DND-41 (cell line): ENCODE results near the gene AKT3.
"Not testable (repeated sequence)": the region's sequence is repeated elsewhere in the genome, so short reads cannot be mapped to it uniquely, and the experiment has no call there.

ENCODE experiments used
- ATAC-seq: fragments of 200-7000 bp; cut with Tn5 transposase; 3 replicates; pipeline ENCODE4 v1.9.1; 2021; ENCODE audit warnings: low read depth; ENCODE audit not compliant: insufficient read depth
- DNase-seq: peaks from one replicate; pipeline ENCODE4 v3.0.0-alpha.2; 2020
- H2AFZ ChIP-seq: 2 replicates; pipeline ENCODE4 v1.6.0; 2012; ENCODE audit warnings: low read depth, low read length
- H3K27ac ChIP-seq: 2 replicates; pipeline ENCODE4 v1.5.1; 2012; ENCODE audit warnings: low read length, inconsistent platforms
- H3K27me3 ChIP-seq: fragments of 200-600 bp; sonication (generic); 2 replicates; pipeline ENCODE4 v1.6.0; 2012; ENCODE audit warnings: low read length, mild to moderate bottlenecking, inconsistent platforms; ENCODE audit not compliant: insufficient read depth, poor library complexity
- H3K36me3 ChIP-seq: 2 replicates; pipeline ENCODE4 v1.5.1; 2012; ENCODE audit warnings: low read length, inconsistent platforms; ENCODE audit not compliant: insufficient read depth
- H3K4me1 ChIP-seq: 2 replicates; pipeline ENCODE4 v1.5.1; 2012; ENCODE audit warnings: mild to moderate bottlenecking, low read length; ENCODE audit not compliant: insufficient read depth
- H3K4me2 ChIP-seq: 2 replicates; pipeline ENCODE4 v1.6.0; 2012; ENCODE audit warnings: mild to moderate bottlenecking, moderate library complexity, low read length, inconsistent platforms; ENCODE audit not compliant: insufficient read depth
- H3K4me3 ChIP-seq, 2 experiments: fragments of 200-600 bp in 1 of 2; shearing (Covaris generic) in 1 of 2; 2 replicates each; pipeline ENCODE4 v1.5.1; 2012 to 2016; ENCODE audit warnings: inconsistent platforms in 2 of 2, low read length in 2 of 2, mild to moderate bottlenecking in 2 of 2, low read depth in 1 of 2, moderate library complexity in 1 of 2
- H3K79me2 ChIP-seq: 2 replicates; pipeline ENCODE4 v1.6.0; 2012; ENCODE audit warnings: low read length, inconsistent platforms; ENCODE audit not compliant: insufficient read depth
- H3K9ac ChIP-seq: 2 replicates; pipeline ENCODE4 v1.6.0; 2012; ENCODE audit warnings: low read depth, mild to moderate bottlenecking, inconsistent platforms, low read length, moderate library complexity
- H3K9me3 ChIP-seq: 2 replicates; pipeline ENCODE4 v1.5.1; 2012; ENCODE audit warnings: low read length, moderate library complexity, mild to moderate bottlenecking, inconsistent platforms; ENCODE audit not compliant: insufficient read depth, severe bottlenecking
- H4K20me1 ChIP-seq: 2 replicates; pipeline ENCODE4 v1.6.0; 2012; ENCODE audit warnings: low read length; ENCODE audit not compliant: insufficient read depth
- CTCF ChIP-seq: IDR thresholded peaks from 2 replicates; pipeline ENCODE4 v1.5.1; 2012; ENCODE audit warnings: borderline replicate concordance, low read length, moderate library complexity, mild to moderate bottlenecking; ENCODE audit not compliant: poor library complexity, severe bottlenecking; ENCODE audit errors: extremely low read depth
- EZH2 ChIP-seq: IDR thresholded peaks from 3 replicates; pipeline ENCODE4 v1.6.1; 2012; ENCODE audit warnings: borderline replicate concordance, low read depth, mild to moderate bottlenecking, moderate library complexity, low read length, inconsistent platforms; ENCODE audit not compliant: severe bottlenecking

The AKT3 gene

GRCh38 chr1:243882276-243882675, 32.2 kb upstream of the AKT3 start:
- no peaks in the 10 kb centered on the region for H3K9me3 ChIP-seq
- H3K27ac ChIP-seq: no peak overlapping the region
- H3K79me2 ChIP-seq: no peaks in the 10 kb centered on the region
- H2AFZ ChIP-seq: no peak overlapping the region
- no peaks in the 10 kb centered on the region for H3K36me3 ChIP-seq
- no peak overlapping the region for H3K9ac ChIP-seq
- H3K4me3 ChIP-seq: no peak overlapping the region
- ATAC-seq (no peak), DNase-seq (no peak)
- no peaks in the 10 kb centered on the region for H4K20me1 ChIP-seq
- H3K4me2 ChIP-seq: no peak overlapping the region
- no peaks in the 10 kb centered on the region for H3K4me1 ChIP-seq
- TF ChIP-seq CTCF: no peak
- no peak for TF ChIP-seq EZH2
- no peaks in the 10 kb centered on the region for H3K27me3 ChIP-seq

GRCh38 chr1:243877058-243877457, 27.0 kb upstream of the AKT3 start:
- H3K4me3 ChIP-seq, H3K27me3 ChIP-seq, H3K4me2 ChIP-seq, DNase-seq, ATAC-seq, H3K9ac ChIP-seq, H3K9me3 ChIP-seq, H3K36me3 ChIP-seq, H3K27ac ChIP-seq, H4K20me1 ChIP-seq, H3K79me2 ChIP-seq, H2AFZ ChIP-seq, H3K4me1 ChIP-seq: not testable (repeated sequence)

GRCh38 chr1:243855616-243856318, 5.7 kb upstream of the AKT3 start:
- no peak overlapping the region for H2AFZ ChIP-seq
- DNase-seq: no peak
- H3K27me3 ChIP-seq: no peaks in the 10 kb centered on the region
- peaks cover 15% of the 10 kb centered on the region for H3K4me1 ChIP-seq
- no peak overlapping the region for H3K4me2 ChIP-seq
- H3K36me3 ChIP-seq: no peaks in the 10 kb centered on the region
- no peak for ATAC-seq
- H4K20me1 ChIP-seq: no peaks in the 10 kb centered on the region
- H3K4me3 ChIP-seq: no peak overlapping the region
- no peak overlapping the region for H3K9ac ChIP-seq
- no peak overlapping the region for H3K27ac ChIP-seq
- H3K9me3 ChIP-seq: no peaks in the 10 kb centered on the region
- TF ChIP-seq CTCF: no peak
- no peak for TF ChIP-seq EZH2
- no peaks in the 10 kb centered on the region for H3K79me2 ChIP-seq

GRCh38 chr1:243851765-243852164, 1.7 kb upstream of the AKT3 start:
- TF ChIP-seq CTCF: no peak
- no peak for TF ChIP-seq EZH2
- Histone ChIP-seq H3K9ac (peak overlapping the region; percentile 78; the same call in 1 of the 2 replicates), H3K9me3 (no peaks in the 10 kb centered on the region), H3K27ac (no peak overlapping the region), H3K4me3 (peak overlapping the region in 1 of 2 experiments; percentile 72; a peak in 2 of 4 replicates), H3K36me3 (no peaks in the 10 kb centered on the region), H3K4me2 (peak overlapping the region; percentile 91), H3K79me2 (peaks cover 27% of the 10 kb centered on the region), H2AFZ (0 out of 2 replicates have a peak overlapping the region, but pooled peaks have one; percentile 92), H4K20me1 (peaks cover 6% of the 10 kb centered on the region; the same call in 1 of the 2 replicates), H3K4me1 (peaks cover 29% of the 10 kb centered on the region), H3K27me3 (no peaks in the 10 kb centered on the region)
- DNase-seq (no peak), ATAC-seq (no peak)
